ENCODE measurements around the gene PARM1.

DNA sequence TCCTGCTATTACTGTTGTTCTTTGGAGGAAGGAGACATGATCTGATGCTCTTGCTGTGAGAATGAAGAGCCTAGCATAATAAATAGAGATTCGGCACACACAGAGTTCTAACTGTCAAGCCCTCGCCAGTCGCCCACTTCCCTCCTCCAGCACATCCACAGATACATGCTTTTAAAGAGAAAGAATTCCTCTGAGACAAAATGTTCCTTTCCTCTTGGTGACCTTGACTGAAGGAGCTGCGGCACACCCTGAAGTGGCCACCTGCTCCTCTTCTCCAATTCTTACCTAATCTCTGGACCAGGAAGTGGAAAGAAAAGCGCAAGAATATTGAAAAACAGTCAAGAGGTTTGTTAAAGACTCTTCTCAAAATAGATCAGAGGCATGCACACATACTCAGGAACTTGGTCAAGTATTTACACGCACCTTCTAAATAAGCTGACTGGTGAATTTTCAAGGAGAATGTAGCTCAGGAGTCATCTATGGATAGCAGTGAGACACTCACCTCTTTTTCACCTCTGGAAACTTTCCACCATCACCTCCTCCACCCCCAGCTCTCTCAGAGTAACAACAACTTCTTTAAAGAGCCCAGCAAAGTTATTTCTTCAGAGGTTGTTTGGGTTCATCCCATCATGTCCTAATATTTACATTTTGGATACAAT is 95.4 kb downstream of the PARM1 start:
- no peak for TF ChIP-seq EZH2 (IDR thresholded peaks at IDR 0.05; ENCODE audit: borderline replicate concordance, insufficient read depth, low read depth, low read length, poor library complexity, severe bottlenecking)
- TF ChIP-seq, protein P1, sequence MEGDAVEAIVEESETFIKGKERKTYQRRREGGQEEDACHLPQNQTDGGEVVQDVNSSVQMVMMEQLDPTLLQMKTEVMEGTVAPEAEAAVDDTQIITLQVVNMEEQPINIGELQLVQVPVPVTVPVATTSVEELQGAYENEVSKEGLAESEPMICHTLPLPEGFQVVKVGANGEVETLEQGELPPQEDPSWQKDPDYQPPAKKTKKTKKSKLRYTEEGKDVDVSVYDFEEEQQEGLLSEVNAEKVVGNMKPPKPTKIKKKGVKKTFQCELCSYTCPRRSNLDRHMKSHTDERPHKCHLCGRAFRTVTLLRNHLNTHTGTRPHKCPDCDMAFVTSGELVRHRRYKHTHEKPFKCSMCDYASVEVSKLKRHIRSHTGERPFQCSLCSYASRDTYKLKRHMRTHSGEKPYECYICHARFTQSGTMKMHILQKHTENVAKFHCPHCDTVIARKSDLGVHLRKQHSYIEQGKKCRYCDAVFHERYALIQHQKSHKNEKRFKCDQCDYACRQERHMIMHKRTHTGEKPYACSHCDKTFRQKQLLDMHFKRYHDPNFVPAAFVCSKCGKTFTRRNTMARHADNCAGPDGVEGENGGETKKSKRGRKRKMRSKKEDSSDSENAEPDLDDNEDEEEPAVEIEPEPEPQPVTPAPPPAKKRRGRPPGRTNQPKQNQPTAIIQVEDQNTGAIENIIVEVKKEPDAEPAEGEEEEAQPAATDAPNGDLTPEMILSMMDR (IDR thresholded peaks at IDR 0.05), result no peak
